Ascending aorta (tissue), 2 donors: ENCODE measurements around the gene APOBEC3A. TPM values are rescaled to one million over a fixed set of nuclear protein-coding genes. Genes with fewer than 3 reads are reported as not detected.

Experiments
- DNase-seq, 2 donors: peaks; one replicate each; pipeline ENCODE4 v3.0.0-alpha.2; 2019; ENCODE audit warnings: low spot score in 2 of 2
- H3K27ac ChIP-seq, 2 donors: fragments of 200-600 bp; sonication (generic); one replicate each; pipeline ENCODE4 v1.5.1; 2016 to 2017; ENCODE audit warnings: mild to moderate bottlenecking in 1 of 2
- H3K27me3 ChIP-seq: fragments of 200-600 bp; sonication (generic); one replicate; pipeline ENCODE4 v1.5.1; 2017
- H3K36me3 ChIP-seq, 2 donors: fragments of 200-600 bp; sonication (generic); one replicate each; pipeline ENCODE4 v1.5.1; 2016
- H3K4me1 ChIP-seq, 2 donors: fragments of 200-600 bp; sonication (generic); one replicate each; pipeline ENCODE4 v1.5.1; 2016 to 2017; ENCODE audit warnings: mild to moderate bottlenecking in 1 of 2
- H3K4me3 ChIP-seq, 2 donors: fragments of 200-600 bp; sonication (generic); one replicate each; pipeline ENCODE4 v1.5.1; 2016 to 2017; ENCODE audit warnings: mild to moderate bottlenecking in 1 of 2
- H3K9me3 ChIP-seq, 2 donors: fragments of 200-600 bp; sonication (generic); one replicate each; pipeline ENCODE4 v1.5.1; 2016
- CTCF ChIP-seq, 3 experiments: fragments of 200-600 bp in 2 of 3; fragments of 450-650 bp in 1 of 3; sonication (generic) in 2 of 3; IDR thresholded peaks; one replicate each; pipeline ENCODE4 v1.5.1; 2016 to 2019; ENCODE audit warnings: antibody characterized with exemption in 3 of 3, mild to moderate bottlenecking in 1 of 3, moderate library complexity in 1 of 3
- intact Hi-C: fragments of 100-400 bp; cut with DNase I; formaldehyde crosslinking; loops from one replicate; pipeline ENCODE4 v1.15.1; 2023
- total RNA-seq: library from RNA; depleted of rRNA; stranded (reverse); fragments of >200 nt; gene quantifications from one replicate; pipeline ENCODE4 v1.1.0, GENCODE V29; 2016

APOBEC3A gene
- total RNA-seq, 1 donor from 2014 or later, result not detected

- H3K36me3 ChIP-seq, result no peaks in the 10 kb centered on the region
- no peaks in the 10 kb centered on the region for H3K9me3 ChIP-seq
- no peak for DNase-seq
- intact Hi-C loops, result no loop called here
- H3K27ac ChIP-seq, result no peak overlapping the region
- TF ChIP-seq CTCF (IDR thresholded peaks at IDR 0.05), result no peak
- H3K27me3 ChIP-seq, result no peaks in the 10 kb centered on the region
- H3K4me1 ChIP-seq, result no peaks in the 10 kb centered on the region
- H3K4me3 ChIP-seq, result no peak overlapping the region
These were observed 7.6 kb downstream of the APOBEC3A start for GRCh38 chr22:38964989-38965388.

GRCh38 chr22:38965614-38966379 is 8.4 kb downstream of the APOBEC3A start:
- Histone ChIP-seq H3K27me3 (no peaks in the 10 kb centered on the region), H3K4me1 (no peaks in the 10 kb centered on the region), H3K4me3 (no peak overlapping the region), H3K27ac (no peak overlapping the region), H3K36me3 (no peaks in the 10 kb centered on the region), H3K9me3 (no peaks in the 10 kb centered on the region)
- no peak for DNase-seq
- TF ChIP-seq CTCF (IDR thresholded peaks at IDR 0.05), result no peak
- intact Hi-C loops, result no loop called here

DNA sequence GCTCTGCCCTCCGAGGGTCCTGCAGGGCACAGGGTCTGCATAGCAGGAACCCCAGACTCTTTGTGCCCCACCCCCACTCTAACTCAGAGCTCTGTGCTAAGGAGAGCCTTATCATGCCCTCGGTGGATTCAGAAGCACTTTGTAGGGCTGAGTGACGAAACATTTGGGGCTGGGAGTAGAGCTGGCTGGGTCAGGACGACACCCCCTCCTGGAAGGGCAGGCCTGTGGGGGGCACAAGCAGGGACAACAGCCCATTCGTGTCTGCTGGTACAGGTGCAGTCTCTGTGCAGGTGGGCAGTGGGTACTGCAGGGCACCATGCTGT is 8.9 kb downstream of the APOBEC3A start:
- no peak overlapping the region for H3K27ac ChIP-seq
- no peak for TF ChIP-seq CTCF (IDR thresholded peaks at IDR 0.05)
- no peaks in the 10 kb centered on the region for H3K9me3 ChIP-seq
- intact Hi-C loops, result no loop called here
- H3K4me1 ChIP-seq, result no peaks in the 10 kb centered on the region
- DNase-seq, result no peak
- no peaks in the 10 kb centered on the region for H3K36me3 ChIP-seq
- no peaks in the 10 kb centered on the region for H3K27me3 ChIP-seq
- no peak overlapping the region for H3K4me3 ChIP-seq

DNA sequence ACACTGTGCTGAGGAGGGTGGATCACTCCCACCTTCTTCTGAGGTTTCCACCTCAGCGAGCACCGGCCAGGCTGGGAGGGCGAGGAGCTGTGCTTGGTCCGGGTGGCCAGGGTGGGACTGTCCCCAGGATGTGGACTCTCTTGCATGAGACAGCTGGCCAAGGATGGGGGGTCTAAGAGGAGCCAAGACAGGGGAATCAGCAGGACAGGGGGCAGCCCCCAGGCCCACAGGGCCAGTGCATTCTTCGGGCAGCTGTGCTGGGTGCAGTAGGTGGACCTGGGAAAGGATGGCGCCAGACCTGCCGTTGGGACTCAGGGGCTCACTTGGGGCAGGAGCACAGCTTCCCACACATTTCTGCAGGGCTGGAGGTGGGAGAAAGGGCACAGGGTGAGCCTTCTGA is 9.5 kb downstream of the APOBEC3A start:
- no peak for DNase-seq
- Histone ChIP-seq H3K27ac (no peak overlapping the region), H3K36me3 (no peaks in the 10 kb centered on the region), H3K4me1 (no peaks in the 10 kb centered on the region), H3K27me3 (no peaks in the 10 kb centered on the region), H3K9me3 (no peaks in the 10 kb centered on the region), H3K4me3 (no peak overlapping the region)
- no peak for TF ChIP-seq CTCF (IDR thresholded peaks at IDR 0.05)
- intact Hi-C loops, result no loop called here

DNA sequence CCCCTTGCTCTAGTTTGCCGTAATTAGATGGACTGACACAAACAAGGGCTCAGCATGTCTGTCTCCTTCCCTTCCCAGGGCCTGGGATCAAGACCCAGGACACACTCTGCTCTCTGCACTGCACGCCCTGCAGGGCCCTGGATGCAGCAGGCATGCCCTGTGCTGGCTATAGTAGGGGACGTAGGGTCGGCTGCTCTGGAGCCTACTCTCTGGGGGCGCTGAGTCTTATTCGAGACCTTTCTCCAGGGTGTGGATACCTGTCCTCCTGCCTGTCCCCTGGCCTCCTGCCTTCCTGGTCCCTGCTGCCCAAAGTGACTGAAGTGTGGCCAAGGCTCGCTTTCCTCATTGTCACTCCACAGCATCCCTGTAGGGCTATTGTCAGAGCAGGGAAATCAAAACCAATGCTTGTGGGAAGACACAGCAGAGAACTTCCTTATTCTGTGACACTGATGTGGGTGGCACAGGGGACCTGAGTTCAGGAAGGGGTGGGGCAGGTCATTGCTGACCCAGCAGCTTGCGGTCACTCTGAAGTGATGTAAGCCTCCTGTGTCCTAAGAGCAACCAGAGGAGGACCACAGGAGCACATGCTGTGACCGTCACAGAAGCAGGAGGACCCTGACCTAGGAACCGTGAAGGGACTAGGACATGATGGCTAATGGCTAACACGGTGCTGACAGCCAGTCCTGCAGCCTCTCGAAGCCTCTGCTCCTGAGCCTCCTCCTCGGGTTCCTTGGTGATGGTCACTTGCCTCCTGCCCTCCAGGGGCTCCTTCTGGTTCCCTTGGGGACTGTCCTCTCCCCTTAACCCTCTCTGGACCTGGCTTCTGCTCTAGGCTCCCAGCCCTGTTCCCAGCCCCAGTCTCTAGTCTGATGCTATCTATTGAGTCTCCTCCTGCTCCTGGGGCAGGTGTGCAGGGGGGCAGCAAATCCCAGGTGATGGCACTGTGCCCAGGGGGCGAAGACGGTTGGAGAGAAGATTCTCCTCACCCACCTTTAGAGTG is 10.3 kb downstream of the APOBEC3A start:
- H3K9me3 ChIP-seq, result no peaks in the 10 kb centered on the region
- no peaks in the 10 kb centered on the region for H3K36me3 ChIP-seq
- intact Hi-C loops, result no loop called here
- no peak overlapping the region for H3K27ac ChIP-seq
- H3K4me1 ChIP-seq, result no peaks in the 10 kb centered on the region
- no peak for TF ChIP-seq CTCF (IDR thresholded peaks at IDR 0.05)
- no peaks in the 10 kb centered on the region for H3K27me3 ChIP-seq
- DNase-seq, result peak in 1 of 2 donors; percentile 71
- no peak overlapping the region for H3K4me3 ChIP-seq
